ENCODE measurements around the gene SLC26A9. TPM values are rescaled to one million over a fixed set of nuclear protein-coding genes. Genes with fewer than 3 reads are reported as not detected.

Gene SLC26A9
- total RNA-seq, 5 donors from 2014 or later (not counting 1 experiment from before 2014, with no cell fraction given): 0.06 TPM; not detected in 4

Other genes with a start within 250 kb of the SLC26A9 start
- gene NUCKS1, start 193.3 kb downstream of the SLC26A9 start, total RNA-seq: 100 to 1,000 TPM in 1 of 5 donors, 10 to 100 TPM in 4; 84.0 to 101 (median 94.6) TPM
- gene RAB29, start 168.0 kb downstream of the SLC26A9 start, total RNA-seq: 10 to 100 TPM; 32.5 to 64.6 (median 46.8) TPM
- 10 to 100 TPM; 23.5 to 31.3 (median 27.4) TPM for gene SLC41A1, start 130.3 kb downstream of the SLC26A9 start, total RNA-seq
- gene PM20D1, start 93.3 kb downstream of the SLC26A9 start, total RNA-seq: 1 to 10 TPM in 4 of 5 donors, under 1 TPM in 1; 0.93 to 2.3 (median 1.3) TPM
- under 1 TPM in 2 of 5 donors, not detected in 3; 0.15 to 0.22 TPM for gene RAB7B, start 59.9 kb upstream of the SLC26A9 start, total RNA-seq
- under 1 TPM in 2 of 5 donors, not detected in 3; 0.13 to 0.20 TPM for gene CTSE, start 80.4 kb upstream of the SLC26A9 start, total RNA-seq
- 1 to 10 TPM in 2 of 5 donors, under 1 TPM in 2, not detected in 1; 0.28 to 1.6 (median 1.2) TPM for gene RHEX, start 109.7 kb upstream of the SLC26A9 start, total RNA-seq
- under 1 TPM in 2 of 5 donors, not detected in 3; 0.12 to 0.33 TPM for gene AVPR1B, start 173.9 kb upstream of the SLC26A9 start, total RNA-seq